GM12864 (cell line): Measurements from ENCODE around the gene FCHSD2.

Experiments used
- DNase-seq: peaks from one replicate; pipeline ENCODE4 v3.0.0-alpha.2; 2011; ENCODE audit warnings: low read depth
- H3K4me3 ChIP-seq: 2 replicates; pipeline ENCODE4 v1.5.1; 2011; ENCODE audit warnings: mild to moderate bottlenecking, low read depth, low read length, control low read depth
- TF ChIP-seq, protein P1 (sequence below): IDR thresholded peaks from 2 replicates; pipeline ENCODE4 v1.5.1; 2011; ENCODE audit warnings: low read depth, mild to moderate bottlenecking, moderate library complexity, low read length, control low read depth, inconsistent platforms; ENCODE audit errors: missing control alignments

The FCHSD2 gene

DNA sequence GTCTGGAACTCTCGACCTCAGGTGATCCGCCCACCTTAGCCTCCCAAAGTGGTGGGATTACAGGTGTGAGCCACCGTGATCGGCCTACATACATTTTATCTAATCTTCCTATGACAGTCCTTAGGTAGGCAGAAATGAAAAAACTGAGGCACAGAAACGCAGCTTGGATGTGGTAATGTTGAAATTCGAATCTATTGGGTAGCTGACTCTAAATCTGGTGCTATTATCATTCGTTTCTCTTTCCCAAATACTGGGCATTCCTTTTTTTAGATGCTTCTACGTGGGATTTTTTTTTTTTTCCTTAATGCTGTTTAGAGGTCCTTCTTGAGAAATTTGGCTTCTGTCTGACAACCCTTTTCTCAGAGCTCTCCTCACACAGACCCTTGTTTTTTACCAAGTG lies 41.5 kb downstream of the FCHSD2 start:
- no peak overlapping the region for H3K4me3 ChIP-seq
- no peak for DNase-seq
- TF ChIP-seq, protein P1, sequence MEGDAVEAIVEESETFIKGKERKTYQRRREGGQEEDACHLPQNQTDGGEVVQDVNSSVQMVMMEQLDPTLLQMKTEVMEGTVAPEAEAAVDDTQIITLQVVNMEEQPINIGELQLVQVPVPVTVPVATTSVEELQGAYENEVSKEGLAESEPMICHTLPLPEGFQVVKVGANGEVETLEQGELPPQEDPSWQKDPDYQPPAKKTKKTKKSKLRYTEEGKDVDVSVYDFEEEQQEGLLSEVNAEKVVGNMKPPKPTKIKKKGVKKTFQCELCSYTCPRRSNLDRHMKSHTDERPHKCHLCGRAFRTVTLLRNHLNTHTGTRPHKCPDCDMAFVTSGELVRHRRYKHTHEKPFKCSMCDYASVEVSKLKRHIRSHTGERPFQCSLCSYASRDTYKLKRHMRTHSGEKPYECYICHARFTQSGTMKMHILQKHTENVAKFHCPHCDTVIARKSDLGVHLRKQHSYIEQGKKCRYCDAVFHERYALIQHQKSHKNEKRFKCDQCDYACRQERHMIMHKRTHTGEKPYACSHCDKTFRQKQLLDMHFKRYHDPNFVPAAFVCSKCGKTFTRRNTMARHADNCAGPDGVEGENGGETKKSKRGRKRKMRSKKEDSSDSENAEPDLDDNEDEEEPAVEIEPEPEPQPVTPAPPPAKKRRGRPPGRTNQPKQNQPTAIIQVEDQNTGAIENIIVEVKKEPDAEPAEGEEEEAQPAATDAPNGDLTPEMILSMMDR = no peak

DNA sequence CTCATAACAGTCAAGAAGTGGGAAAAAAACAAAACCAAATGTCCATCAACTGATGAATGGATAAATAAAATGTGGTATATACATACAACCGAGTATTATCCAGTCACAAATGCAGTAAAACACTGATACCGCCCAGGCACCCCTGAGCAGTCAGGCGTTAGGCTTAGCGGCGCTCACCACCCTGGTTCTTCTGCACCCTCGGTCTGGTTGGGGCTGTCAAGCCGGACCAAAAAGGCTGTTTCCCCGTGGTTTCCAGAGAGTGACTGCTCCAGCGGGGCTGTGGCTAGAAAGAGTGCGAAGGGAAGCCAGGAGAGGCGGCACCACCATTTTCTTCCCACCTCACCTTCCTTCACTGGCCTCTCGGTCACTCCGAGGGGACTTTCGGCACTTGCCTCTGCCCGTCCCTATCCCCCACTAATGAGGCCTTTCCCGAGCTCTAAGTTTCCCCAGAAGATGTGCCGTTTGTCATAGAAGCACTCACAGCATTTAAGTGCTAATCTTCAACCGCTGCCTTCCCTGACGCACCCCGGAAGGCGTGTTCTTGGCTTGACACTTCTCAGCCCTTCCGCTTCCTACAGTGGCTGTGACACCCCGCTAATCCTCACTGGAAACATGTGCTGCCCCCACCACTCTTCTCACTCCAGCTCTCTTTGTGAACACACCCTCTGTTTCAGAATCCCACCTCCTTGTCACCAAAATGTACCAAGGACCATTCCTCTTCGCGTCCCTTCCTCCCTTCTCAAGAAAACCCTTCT lies 42.4 kb downstream of the FCHSD2 start:
- TF ChIP-seq, protein P1 = no peak
- no peak for DNase-seq
- no peak overlapping the region for H3K4me3 ChIP-seq

DNA sequence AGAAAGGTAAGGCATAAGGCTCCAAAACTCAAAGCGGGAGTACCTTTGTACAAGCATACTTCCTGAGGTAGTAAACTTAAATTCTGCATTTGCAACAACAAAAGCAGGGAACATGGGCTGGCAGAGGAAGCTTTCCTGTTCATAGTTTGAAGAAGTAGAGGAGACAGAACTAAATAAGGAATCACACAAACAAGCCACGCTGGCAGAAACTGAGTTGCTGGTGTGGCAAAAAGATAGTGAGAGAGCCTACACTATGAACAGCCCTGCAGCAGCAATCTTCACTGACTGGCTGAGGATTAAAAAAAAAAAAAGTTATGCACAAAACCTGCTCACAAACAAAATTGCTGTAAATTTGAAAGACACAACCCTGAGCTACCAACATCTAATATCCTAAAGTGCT lies 46.5 kb downstream of the FCHSD2 start:
- TF ChIP-seq, protein P1 = no peak
- no peak for DNase-seq
- H3K4me3 ChIP-seq = no peak overlapping the region

DNA sequence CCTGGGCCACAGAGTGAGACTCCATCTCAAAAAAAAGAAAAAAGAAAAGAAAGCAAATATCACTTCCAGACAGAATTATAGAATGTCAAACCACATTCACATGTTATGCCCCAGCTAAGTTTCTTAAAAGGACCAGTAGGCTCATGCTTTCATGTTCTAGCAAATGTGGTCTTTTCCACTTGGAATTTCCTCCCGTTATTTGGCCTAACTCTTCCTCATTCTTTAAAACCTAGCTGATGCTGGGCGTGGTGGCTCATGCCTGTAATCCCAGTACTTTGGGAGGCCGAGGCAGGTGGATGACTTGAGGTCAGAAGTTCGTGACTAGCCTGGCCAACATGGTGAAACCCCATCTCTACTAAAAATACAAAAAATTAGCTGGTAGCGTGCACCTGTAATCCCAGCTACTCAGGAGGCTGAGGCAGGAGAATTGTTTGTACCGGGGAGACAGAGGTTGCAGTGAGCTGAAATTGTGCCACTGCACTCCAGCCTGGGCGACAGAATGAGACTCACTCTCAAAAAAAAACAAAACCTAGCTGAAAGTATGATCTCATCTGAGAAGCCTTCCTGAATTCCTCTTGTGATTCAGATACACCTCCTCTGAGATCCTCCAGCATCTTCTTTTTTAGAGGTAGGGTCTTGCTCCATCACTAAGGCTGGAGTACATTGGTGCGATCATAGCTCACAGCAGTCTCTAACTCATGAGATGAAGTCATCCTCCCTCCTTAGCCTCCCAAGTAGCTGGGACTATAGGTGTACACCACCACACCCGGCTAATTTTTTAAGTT lies 50.4 kb downstream of the FCHSD2 start:
- TF ChIP-seq, protein P1 = no peak
- no peak overlapping the region for H3K4me3 ChIP-seq
- DNase-seq = no peak

DNA sequence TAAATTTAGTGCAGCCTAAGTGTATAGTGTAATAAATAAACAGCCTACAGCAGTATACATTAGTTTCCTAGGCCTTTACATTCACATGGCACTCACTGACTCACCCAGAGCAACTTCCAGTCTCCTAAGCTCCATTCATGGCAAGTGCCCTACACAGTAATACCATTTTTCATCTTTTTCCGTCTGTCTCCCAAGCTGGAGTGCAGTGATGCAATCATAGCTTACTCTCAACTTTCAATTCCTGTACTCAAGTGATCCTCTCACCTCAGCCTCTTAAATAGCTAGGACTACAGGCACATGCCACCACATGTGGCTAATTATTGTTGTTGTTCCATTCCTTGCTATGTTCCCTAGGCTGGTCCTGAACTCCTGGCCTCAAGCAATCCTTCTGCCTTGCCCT lies 54.4 kb downstream of the FCHSD2 start:
- DNase-seq = peak; percentile 18
- no peak overlapping the region for H3K4me3 ChIP-seq

DNA sequence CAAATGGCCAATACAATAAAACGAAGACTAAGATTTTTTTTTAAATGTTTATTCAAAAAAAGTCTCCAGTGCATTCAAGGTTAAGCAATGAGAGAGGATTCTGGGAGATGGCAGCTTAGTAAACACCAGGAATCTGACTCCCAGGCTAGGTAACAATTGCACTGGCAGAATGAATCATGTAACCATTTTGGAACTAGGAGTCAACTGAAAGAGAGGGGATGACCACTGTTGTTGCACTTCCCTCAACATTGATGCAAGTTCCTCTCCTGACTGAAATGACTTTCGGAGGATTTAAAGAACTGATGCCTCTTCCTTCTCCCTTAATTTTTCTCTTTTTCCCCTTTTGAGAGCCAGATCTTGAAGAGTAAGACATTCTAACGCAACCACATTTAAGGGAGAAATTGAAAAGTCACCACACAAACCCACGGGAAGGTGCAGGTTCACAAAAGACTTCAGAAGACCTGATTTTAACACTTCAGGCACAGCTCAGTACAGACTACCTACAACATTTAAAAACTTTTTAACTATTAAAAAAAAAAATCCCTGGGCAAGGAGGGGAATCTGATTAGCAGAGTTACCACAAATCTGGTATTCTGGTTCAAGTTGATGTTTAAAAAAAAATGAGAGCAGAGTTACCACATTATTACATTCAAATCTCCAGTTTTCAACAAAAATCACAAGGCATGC lies 56.8 kb downstream of the FCHSD2 start:
- H3K4me3 ChIP-seq = no peak overlapping the region
- TF ChIP-seq, protein P1 = no peak
- no peak for DNase-seq

More for the DNA sequence above, 54.4 kb downstream of the FCHSD2 start:
- TF ChIP-seq, protein P1 = no peak
